Measurements from ENCODE around the gene CLTC. TPM values are rescaled to one million over a fixed set of nuclear protein-coding genes. Genes with fewer than 3 reads are reported as not detected.

Gene CLTC
- total and polyA plus RNA-seq, 10 of the 15 experiments (the other 5 are each of a cell fraction or from before 2014, with no cell fraction given) = 77.5 to 188 (median 129) TPM

DNA sequence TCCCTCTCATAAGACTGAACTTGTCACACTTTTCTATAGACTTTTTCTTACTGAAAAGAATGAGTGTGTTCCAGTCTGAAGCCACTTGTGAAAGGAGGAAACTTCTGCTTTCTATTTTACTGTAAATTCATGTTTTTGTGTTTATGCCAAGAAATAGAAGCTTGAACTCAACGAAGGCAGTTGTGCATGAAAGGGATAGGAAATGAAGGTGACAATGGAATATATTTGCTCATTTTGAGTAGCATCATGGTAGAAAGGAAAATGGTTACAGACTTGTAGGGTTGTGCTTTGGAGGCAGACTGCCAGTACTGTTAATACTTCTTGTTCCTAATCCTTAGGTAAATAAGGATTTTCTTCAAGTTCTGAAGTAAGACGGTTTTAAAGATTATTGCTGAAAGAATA lies 8.1 kb downstream of the CLTC start (continued):
- TF ChIP-seq, protein P1, sequence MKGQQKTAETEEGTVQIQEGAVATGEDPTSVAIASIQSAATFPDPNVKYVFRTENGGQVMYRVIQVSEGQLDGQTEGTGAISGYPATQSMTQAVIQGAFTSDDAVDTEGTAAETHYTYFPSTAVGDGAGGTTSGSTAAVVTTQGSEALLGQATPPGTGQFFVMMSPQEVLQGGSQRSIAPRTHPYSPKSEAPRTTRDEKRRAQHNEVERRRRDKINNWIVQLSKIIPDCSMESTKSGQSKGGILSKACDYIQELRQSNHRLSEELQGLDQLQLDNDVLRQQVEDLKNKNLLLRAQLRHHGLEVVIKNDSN (IDR thresholded peaks at IDR 0.05; ENCODE audit: borderline replicate concordance, extremely low read length, insufficient read depth, low read depth, low read length) = no peak
- TF ChIP-seq MTA2 (IDR thresholded peaks at IDR 0.05; ENCODE audit: low read depth) (peak; percentile 19; the same call in 1 of the 2 replicates), IKZF1 (conservative IDR thresholded peaks at IDR 0.05) (peak; percentile 58), CEBPB (IDR thresholded peaks at IDR 0.05; ENCODE audit: borderline replicate concordance in 1 of 2, low read depth in 2 of 2, low read length in 2 of 2) (no peak), ZSCAN29 (IDR thresholded peaks at IDR 0.05) (no peak), EZH2 (IDR thresholded peaks at IDR 0.05; ENCODE audit: borderline replicate concordance, control insufficient read depth, low read depth, low read length) (no peak), JUNB (IDR thresholded peaks at IDR 0.05) (peak; percentile 76), SP1 (IDR thresholded peaks at IDR 0.05; ENCODE audit: low read depth, low read length) (no peak)
- TF ChIP-seq, protein P2, sequence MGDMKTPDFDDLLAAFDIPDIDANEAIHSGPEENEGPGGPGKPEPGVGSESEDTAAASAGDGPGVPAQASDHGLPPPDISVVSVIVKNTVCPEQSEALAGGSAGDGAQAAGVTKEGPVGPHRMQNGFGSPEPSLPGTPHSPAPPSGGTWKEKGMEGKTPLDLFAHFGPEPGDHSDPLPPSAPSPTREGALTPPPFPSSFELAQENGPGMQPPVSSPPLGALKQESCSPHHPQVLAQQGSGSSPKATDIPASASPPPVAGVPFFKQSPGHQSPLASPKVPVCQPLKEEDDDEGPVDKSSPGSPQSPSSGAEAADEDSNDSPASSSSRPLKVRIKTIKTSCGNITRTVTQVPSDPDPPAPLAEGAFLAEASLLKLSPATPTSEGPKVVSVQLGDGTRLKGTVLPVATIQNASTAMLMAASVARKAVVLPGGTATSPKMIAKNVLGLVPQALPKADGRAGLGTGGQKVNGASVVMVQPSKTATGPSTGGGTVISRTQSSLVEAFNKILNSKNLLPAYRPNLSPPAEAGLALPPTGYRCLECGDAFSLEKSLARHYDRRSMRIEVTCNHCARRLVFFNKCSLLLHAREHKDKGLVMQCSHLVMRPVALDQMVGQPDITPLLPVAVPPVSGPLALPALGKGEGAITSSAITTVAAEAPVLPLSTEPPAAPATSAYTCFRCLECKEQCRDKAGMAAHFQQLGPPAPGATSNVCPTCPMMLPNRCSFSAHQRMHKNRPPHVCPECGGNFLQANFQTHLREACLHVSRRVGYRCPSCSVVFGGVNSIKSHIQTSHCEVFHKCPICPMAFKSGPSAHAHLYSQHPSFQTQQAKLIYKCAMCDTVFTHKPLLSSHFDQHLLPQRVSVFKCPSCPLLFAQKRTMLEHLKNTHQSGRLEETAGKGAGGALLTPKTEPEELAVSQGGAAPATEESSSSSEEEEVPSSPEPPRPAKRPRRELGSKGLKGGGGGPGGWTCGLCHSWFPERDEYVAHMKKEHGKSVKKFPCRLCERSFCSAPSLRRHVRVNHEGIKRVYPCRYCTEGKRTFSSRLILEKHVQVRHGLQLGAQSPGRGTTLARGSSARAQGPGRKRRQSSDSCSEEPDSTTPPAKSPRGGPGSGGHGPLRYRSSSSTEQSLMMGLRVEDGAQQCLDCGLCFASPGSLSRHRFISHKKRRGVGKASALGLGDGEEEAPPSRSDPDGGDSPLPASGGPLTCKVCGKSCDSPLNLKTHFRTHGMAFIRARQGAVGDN (IDR thresholded peaks at IDR 0.05) = no peak
